Measurements from ENCODE around the gene GASK1B.

GASK1B gene

GRCh38 chr4:158172261-158173258 is at the start of gene GASK1B:
GASK1B (minus strand) TSS chr4:158173025; CDS start chr4:158171375, 1,650 bp downstream.
- DNase-seq (ENCODE audit: low read depth) = no peak

- DNase-seq (ENCODE audit: low read depth) = no peak
Observed at GRCh38 chr4:158219623-158220022, 46.8 kb upstream of the GASK1B start.

GRCh38 chr4:158217763-158218162 is 44.9 kb upstream of the GASK1B start:
- no peak for DNase-seq (ENCODE audit: low read depth)

- no peak for DNase-seq (ENCODE audit: low read depth)
Observed at GRCh38 chr4:158214856-158215255, 42.0 kb upstream of the GASK1B start.

GRCh38 chr4:158213466-158213865 is 40.6 kb upstream of the GASK1B start:
- no peak for DNase-seq (ENCODE audit: low read depth)

GRCh38 chr4:158211222-158211621 is 38.4 kb upstream of the GASK1B start:
- no peak for DNase-seq (ENCODE audit: low read depth)

- DNase-seq (ENCODE audit: low read depth) = peak; percentile 1
Observed at GRCh38 chr4:158209825-158210807, 37.3 kb upstream of the GASK1B start, which contains the start of gene TMEM144. TMEM144 (plus strand) TSS chr4:158210486; CDS start chr4:158212668, 2,182 bp downstream.

- no peak for DNase-seq (ENCODE audit: low read depth)
Observed at GRCh38 chr4:158208963-158209640, 36.3 kb upstream of the GASK1B start.

GRCh38 chr4:158203929-158204328 is 31.1 kb upstream of the GASK1B start:
- no peak for DNase-seq (ENCODE audit: low read depth)

- DNase-seq (ENCODE audit: low read depth) = no peak
Observed at GRCh38 chr4:158203436-158203835, 30.6 kb upstream of the GASK1B start.

- no peak for DNase-seq (ENCODE audit: low read depth)
Observed at GRCh38 chr4:158202481-158202880, 29.7 kb upstream of the GASK1B start.

- no peak for DNase-seq (ENCODE audit: low read depth)
Observed at GRCh38 chr4:158201876-158202275, 29.1 kb upstream of the GASK1B start.

- DNase-seq (ENCODE audit: low read depth) = no peak
Observed at GRCh38 chr4:158201322-158201721, 28.5 kb upstream of the GASK1B start.

- no peak for DNase-seq (ENCODE audit: low read depth)
Observed at GRCh38 chr4:158200214-158200613, 27.4 kb upstream of the GASK1B start.

GRCh38 chr4:158197194-158197776 is 24.5 kb upstream of the GASK1B start:
- DNase-seq (ENCODE audit: low read depth) = no peak

- DNase-seq (ENCODE audit: low read depth) = no peak
Observed at GRCh38 chr4:158195297-158195696, 22.5 kb upstream of the GASK1B start.

- DNase-seq (ENCODE audit: low read depth) = no peak
Observed at GRCh38 chr4:158193171-158193749, 20.4 kb upstream of the GASK1B start.

- no peak for DNase-seq (ENCODE audit: low read depth)
Observed at GRCh38 chr4:158192439-158193158, 19.8 kb upstream of the GASK1B start.

- DNase-seq (ENCODE audit: low read depth) = no peak
Observed at GRCh38 chr4:158190718-158191117, 17.9 kb upstream of the GASK1B start.

GRCh38 chr4:158189422-158189821 is 16.6 kb upstream of the GASK1B start:
- DNase-seq (ENCODE audit: low read depth) = no peak
